HG02759 (cell line): ENCODE results near the gene TGM2.

Experiments
- ATAC-seq: cut with Tn5 transposase; IDR thresholded peaks from one replicate; pipeline ENCODE4 v1.9.1; 2021; ENCODE audit warnings: mild to moderate bottlenecking, moderate library complexity; ENCODE audit not compliant: unreplicated experiment

Gene TGM2

GRCh38 chr20:38134427-38135270 lies 30.4 kb downstream of the TGM2 start:
- no peak for ATAC-seq

DNA sequence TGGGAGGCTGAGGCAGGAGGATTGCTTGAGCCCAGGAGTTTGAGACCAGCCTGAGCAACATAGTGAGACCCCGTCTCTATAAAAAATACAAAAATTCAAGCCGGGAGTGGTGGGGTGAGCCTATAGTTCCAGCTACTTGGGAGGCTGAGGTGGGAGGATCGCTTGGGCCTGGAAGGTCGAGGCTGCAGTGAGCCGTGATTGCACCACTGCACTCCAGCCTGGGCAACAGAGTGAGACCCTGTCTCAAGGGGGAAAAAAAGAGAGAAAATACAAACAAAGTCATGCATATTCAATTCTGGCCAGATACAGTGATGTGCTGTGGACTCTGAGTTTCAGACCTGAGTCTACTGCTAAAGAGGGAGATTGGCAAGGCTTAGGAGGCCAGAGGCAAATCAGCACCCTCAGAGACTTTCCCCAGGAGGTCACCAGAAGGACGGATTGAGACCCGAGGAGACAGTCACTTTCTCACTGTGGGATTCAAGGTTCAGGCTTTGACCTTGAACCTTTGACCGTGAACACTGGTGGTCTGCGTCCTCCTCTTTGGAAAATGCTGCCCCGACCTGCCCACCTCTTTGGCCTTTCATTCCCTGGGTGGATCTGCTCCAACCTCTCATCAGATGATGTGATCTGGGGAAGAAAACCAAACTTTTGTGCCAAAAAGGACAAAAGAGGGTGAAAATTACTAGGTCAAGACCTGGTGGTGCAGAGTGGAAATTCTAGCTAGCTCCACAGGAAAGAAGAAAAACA lies 31.2 kb downstream of the TGM2 start:
- ATAC-seq: no peak

DNA sequence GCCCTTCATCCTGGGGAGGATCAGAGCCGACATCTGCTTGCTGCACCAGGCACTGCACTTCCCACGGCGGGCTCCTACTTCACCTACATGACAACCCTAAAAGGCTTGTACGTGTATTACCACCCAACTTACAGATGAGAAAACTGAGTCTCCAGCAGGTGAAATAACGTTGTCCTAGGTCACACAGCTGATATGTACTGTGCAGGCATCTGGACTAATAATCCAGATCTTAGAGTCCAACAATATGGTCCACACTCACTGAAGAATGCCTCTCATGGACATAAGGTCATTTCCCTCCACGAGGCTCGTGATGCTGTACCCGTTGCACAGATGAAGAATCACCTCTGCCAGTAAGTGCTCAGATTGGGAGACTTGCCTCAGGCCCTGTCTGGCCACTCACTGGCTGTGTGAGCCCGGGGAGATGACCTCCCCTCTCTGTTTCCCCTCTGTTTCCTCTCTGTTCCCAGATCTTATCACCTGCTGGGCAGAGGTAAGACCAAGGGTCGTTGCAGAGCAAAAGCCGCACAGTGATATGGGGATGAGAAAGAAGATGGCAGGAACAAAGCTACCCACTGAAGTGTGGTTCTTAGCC lies 32.1 kb downstream of the TGM2 start:
- ATAC-seq: no peak

DNA sequence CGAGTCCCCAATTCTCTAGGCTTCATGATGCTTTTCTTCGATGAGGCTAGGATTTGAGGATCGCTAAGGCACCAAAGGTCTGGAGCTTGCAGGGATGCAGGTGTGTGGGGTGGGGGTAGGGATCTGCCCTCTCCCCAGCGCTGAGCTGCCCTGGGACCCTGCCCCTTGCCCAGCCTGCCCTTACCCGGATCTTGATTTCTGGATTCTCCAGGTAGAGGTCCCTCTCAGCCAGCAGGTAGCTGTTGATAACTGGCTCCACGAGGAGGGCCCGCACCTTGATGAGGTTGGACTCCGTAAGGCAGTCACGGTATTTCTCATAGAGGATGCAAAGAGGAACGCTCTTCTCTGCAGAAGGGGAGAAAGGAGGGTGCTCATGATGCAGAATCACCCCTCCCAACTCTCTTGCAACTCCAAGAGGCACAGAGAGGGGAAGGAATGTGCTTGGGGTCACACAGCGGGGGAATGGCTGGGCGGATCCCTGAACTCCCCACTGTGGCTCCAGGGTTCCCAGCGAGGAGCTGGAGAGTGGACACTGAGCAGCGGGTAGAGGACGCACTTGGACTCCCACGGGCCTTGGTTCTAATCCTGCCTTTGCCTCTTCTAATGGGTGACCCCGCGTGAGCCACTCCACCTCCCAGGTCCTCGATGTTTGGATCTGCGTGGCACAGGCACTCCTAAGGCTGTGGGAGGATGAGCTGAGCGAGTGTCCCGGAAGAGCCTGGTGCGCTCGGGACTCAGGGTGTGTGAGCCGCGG lies 32.7 kb downstream of the TGM2 start:
- no peak for ATAC-seq

DNA sequence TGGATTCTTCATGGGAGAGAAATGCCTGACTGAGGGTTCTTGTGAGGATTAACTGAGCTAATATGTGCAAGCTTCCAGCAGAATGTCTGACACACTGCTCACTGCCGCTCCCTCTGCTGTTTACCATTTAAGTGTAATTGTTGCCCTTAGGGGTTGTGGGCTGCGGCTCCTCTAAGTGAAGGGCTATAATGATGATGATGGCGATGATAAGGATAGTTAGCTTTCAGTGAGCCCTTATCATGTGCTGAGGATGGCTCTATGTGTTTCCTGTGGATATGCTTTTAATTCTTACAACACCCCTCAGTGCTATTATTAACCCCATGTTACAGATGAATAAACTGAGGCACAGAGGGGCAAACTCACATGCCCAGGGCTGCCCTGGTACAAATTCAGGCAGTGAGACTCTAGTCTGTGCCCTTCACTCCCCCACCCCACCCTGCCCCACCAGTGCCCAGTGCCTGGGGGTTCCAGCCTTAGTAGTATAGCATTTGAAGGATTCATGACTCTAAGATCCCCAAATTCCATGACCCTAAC lies 33.4 kb downstream of the TGM2 start:
- ATAC-seq: no peak

GRCh38 chr20:38130687-38131587 lies 34.1 kb downstream of the TGM2 start:
- ATAC-seq: no peak

DNA sequence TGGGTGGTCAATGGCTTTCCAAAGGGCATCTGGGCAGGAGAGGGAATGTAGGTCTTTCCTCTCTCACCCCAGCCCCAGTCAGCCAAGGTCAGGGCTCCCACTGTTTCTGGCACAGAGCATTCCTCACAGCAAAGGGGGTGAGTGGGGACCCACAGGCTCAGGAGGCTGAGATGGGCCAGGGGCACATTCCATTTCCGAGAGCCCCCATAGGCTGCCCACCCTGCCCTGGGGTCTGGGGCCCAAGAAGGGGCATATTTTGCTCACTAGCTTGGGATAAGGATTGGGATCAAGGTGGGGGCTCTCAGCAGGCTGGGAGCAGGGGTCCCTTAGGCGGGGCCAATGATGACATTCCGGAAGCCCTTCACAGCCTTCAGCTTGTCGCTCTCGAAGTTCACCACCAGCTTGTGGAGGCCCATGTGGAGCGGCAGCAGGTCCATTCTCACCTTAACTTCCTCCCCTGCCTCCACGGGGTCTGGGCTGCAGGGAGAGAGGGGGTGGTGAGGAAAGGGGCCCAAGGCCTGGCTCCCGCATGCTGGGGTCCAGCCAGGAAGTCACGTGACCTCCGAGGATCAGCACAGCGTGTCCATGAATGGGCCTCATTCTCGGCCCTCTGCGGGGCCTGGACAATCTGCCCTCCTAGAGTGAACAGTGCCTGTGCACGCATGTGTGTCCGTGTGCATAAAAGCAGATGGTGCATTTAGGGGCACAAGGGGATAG lies 35.0 kb downstream of the TGM2 start:
- ATAC-seq: no peak

GRCh38 chr20:38129248-38129865 lies 35.7 kb downstream of the TGM2 start:
- no peak for ATAC-seq

- no peak for ATAC-seq
Observed at GRCh38 chr20:38128691-38129090, 36.4 kb downstream of the TGM2 start.

GRCh38 chr20:38127920-38128528 lies 37.0 kb downstream of the TGM2 start:
- ATAC-seq: no peak

- ATAC-seq: no peak
Observed at GRCh38 chr20:38126932-38127621, 38.0 kb downstream of the TGM2 start.

DNA sequence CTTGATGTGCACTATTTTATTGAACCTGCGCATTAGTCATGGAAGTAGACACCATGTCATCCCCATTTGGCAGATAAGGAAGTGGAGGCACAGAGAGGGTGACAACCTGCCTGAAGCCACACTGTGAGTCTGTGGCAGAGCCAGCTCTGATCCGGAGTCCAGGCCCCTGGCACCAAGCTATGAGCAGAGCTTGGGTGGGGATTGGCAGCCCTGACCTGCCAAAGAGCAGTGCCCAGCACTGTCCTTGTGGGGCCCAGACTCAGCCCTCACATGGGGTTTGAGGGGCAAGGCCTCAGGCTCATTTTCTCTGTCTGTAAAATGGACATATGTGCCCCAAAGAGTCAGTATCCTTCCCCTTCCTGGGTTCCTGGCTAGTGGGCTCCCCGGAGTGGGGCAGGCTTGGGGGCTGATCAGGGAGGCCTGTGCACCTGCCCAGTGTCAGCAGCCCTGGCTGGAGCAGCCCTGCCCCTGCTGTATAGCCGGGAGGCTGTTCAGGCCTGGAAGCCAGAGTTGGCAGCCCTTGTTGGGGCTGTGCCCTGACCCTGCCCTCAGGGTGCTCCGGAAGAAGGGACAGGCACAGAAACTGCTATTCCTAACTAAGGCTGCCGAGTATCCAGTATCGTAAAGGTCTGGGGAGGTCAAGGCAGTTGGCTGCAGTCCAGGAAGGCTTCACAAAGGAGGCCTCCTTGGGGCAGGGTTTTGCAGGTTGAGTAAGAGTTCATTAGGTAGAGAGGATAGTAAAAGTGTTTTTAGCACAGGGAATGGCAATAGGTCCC lies 38.7 kb downstream of the TGM2 start:
- no peak for ATAC-seq

GRCh38 chr20:38125157-38126056 lies 39.7 kb downstream of the TGM2 start:
- no peak for ATAC-seq

DNA sequence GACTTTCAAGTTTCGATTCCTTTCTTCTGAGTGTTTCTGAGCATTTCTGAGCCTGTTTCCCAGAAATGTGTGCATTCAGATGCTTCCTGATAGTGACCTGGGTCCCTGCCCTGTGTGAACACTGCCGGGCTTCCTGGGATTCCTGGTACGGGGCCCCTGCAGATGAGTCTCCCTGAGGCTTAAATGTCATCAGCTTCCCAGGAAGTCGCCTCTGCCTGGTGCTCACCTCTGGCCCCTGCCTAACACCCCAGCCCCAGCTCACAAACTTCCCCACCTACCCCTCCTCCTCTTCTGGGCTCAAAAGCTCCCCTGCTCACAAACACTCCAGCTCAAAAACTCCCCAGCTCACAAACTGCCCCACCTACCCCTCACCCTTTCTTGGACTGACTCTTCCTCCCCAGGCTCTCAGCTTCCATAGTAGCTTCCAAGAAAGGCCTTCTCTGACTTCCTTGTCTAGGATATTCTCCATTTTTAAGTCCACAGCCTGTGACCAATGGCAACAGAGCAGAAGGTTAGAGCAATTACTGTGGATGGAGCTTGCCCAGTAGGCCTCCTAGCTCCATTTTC lies 42.0 kb downstream of the TGM2 start:
- ATAC-seq: no peak

DNA sequence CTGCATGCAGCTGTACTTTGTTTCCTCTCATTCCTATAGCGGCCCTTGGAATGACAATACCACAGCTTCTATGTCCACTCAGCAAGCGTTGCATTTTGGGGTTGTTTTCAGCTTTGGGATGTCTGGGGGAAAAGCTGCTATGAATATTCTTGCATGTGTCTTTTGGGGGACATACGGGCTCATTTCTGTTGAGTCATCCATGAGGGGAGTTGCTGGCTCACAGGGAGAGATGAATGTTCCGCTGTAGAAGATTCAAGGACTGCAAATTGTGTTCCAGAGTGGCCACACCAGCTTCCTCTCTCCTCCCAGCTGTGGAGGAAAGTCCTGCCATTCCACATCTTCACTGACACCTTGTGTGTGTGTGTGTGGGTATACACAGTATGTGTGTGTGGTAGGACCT lies 43.3 kb downstream of the TGM2 start:
- no peak for ATAC-seq

GRCh38 chr20:38120625-38120988 lies 44.5 kb downstream of the TGM2 start:
- no peak for ATAC-seq
